CD4-positive, alpha-beta T cell treated with Interleukin-6 for 4 hours (primary cell): Measurements from ENCODE around the gene SHANK3.
"Not testable (repeated sequence)": the region's sequence is repeated elsewhere in the genome, so short reads cannot be mapped to it uniquely, and the experiment has no call there.

ENCODE experiments used
- DNase-seq: peaks from one replicate; pipeline ENCODE4 v3.0.0-alpha.2; 2020; ENCODE audit warnings: mixed read lengths

The SHANK3 gene

GRCh38 chr22:50654664-50655063 lies 18.0 kb upstream of the SHANK3 start:
- DNase-seq = not testable (repeated sequence)

GRCh38 chr22:50656122-50657070 lies 16.2 kb upstream of the SHANK3 start:
- no peak for DNase-seq

GRCh38 chr22:50657925-50658324 lies 14.7 kb upstream of the SHANK3 start:
- no peak for DNase-seq

- not testable (repeated sequence) for DNase-seq
Measured at GRCh38 chr22:50659711-50660110, 12.9 kb upstream of the SHANK3 start.

- DNase-seq = no peak
Measured at GRCh38 chr22:50660306-50660705, 12.3 kb upstream of the SHANK3 start.

GRCh38 chr22:50665212-50665611 lies 7.4 kb upstream of the SHANK3 start:
- DNase-seq = no peak

GRCh38 chr22:50665738-50666137 lies 6.9 kb upstream of the SHANK3 start:
- no peak for DNase-seq

GRCh38 chr22:50670513-50670912 lies 2.1 kb upstream of the SHANK3 start:
- no peak for DNase-seq

- DNase-seq = no peak
Measured at GRCh38 chr22:50670914-50671538, 1.6 kb upstream of the SHANK3 start.

GRCh38 chr22:50671641-50672040 lies 982 bp upstream of the SHANK3 start:
- DNase-seq = no peak

- no peak for DNase-seq
Measured at GRCh38 chr22:50672041-50672440, 582 bp upstream of the SHANK3 start.

- DNase-seq = peak; percentile 36
Measured at GRCh38 chr22:50673231-50674129, 857 bp downstream of the SHANK3 start.

- no peak for DNase-seq
Measured at GRCh38 chr22:50674130-50674500, 1.5 kb downstream of the SHANK3 start.

GRCh38 chr22:50674606-50675552 lies 2.3 kb downstream of the SHANK3 start:
- DNase-seq = peak; percentile 22

- no peak for DNase-seq
Measured at GRCh38 chr22:50675553-50676179, 3.0 kb downstream of the SHANK3 start.

GRCh38 chr22:50676180-50676636 lies 3.6 kb downstream of the SHANK3 start:
- DNase-seq = no peak

GRCh38 chr22:50676661-50677492 lies 4.3 kb downstream of the SHANK3 start:
- no peak for DNase-seq

- DNase-seq = no peak
Measured at GRCh38 chr22:50677493-50678217, 5.0 kb downstream of the SHANK3 start.

GRCh38 chr22:50678218-50678650 lies 5.6 kb downstream of the SHANK3 start:
- DNase-seq = no peak
